GM23248 (cell line): Measurements from ENCODE around the gene NCK2. TPM values are rescaled to one million over a fixed set of nuclear protein-coding genes. Genes with fewer than 3 reads are reported as not detected.
A peak's percentile ranks its signal among the peaks of the same experiment; 100 is the strongest.

Source experiments
- DNase-seq: peaks from one replicate; pipeline ENCODE4 v3.0.0-alpha.2; 2015
- H2AFZ ChIP-seq: fragments of 200-600 bp; sonication (generic); 2 replicates; pipeline ENCODE4 v1.6.1; 2016; ENCODE audit warnings: antibody characterized with exemption
- H3F3A ChIP-seq: fragments of 200-600 bp; sonication (generic); 2 replicates; pipeline ENCODE4 v1.6.1; 2016; ENCODE audit warnings: mild to moderate bottlenecking, antibody characterized with exemption, mixed run types; ENCODE audit not compliant: insufficient read depth
- H3K27ac ChIP-seq: fragments of 200-600 bp; sonication (generic); 2 replicates; pipeline ENCODE4 v1.5.1; 2016; ENCODE audit warnings: mild to moderate bottlenecking
- H3K27me3 ChIP-seq: fragments of 200-600 bp; sonication (generic); replicated peaks from 2 replicates; pipeline ENCODE4 v1.6.1; 2016; ENCODE audit warnings: mild to moderate bottlenecking; ENCODE audit not compliant: insufficient read depth
- H3K36me3 ChIP-seq: fragments of 200-600 bp; sonication (generic); 2 replicates; pipeline ENCODE4 v1.6.1; 2016; ENCODE audit warnings: low read depth, mild to moderate bottlenecking
- H3K4me1 ChIP-seq: fragments of 200-600 bp; sonication (generic); 2 replicates; pipeline ENCODE4 v1.6.1; 2016; ENCODE audit warnings: mild to moderate bottlenecking; ENCODE audit not compliant: insufficient read depth
- H3K4me2 ChIP-seq: fragments of 200-600 bp; sonication (generic); one replicate; pipeline ENCODE4 v1.6.1; 2016; ENCODE audit warnings: mild to moderate bottlenecking; ENCODE audit not compliant: unreplicated experiment
- H3K4me3 ChIP-seq: fragments of 200-600 bp; sonication (generic); 2 replicates; pipeline ENCODE4 v1.5.1; 2016; ENCODE audit warnings: mild to moderate bottlenecking
- H3K79me2 ChIP-seq: fragments of 200-600 bp; sonication (generic); 2 replicates; pipeline ENCODE4 v1.6.1; 2016; ENCODE audit warnings: mild to moderate bottlenecking; ENCODE audit not compliant: insufficient read depth
- H3K9ac ChIP-seq: fragments of 200-600 bp; sonication (generic); 2 replicates; pipeline ENCODE4 v1.6.1; 2016; ENCODE audit warnings: mild to moderate bottlenecking
- H3K9me2 ChIP-seq: fragments of 200-600 bp; sonication (generic); 2 replicates; pipeline ENCODE4 v1.6.1; 2016; ENCODE audit warnings: mixed run types, mild to moderate bottlenecking, moderate library complexity; ENCODE audit not compliant: insufficient read depth
- H3K9me3 ChIP-seq: fragments of 200-600 bp; sonication (generic); one replicate; pipeline ENCODE4 v1.6.1; 2017; ENCODE audit warnings: low read depth
- H4K20me1 ChIP-seq: fragments of 200-600 bp; sonication (generic); 2 replicates; pipeline ENCODE4 v1.6.0; 2016; ENCODE audit not compliant: insufficient read depth
- EZH2 ChIP-seq: fragments of 200-600 bp; sonication (generic); IDR thresholded peaks from 2 replicates; pipeline ENCODE4 v1.6.1; 2018; ENCODE audit warnings: antibody characterized with exemption, mild to moderate bottlenecking; ENCODE audit not compliant: insufficient read depth, poor library complexity, severe bottlenecking
- EZH2phosphoT487 ChIP-seq: fragments of 200-600 bp; sonication (generic); IDR thresholded peaks from 2 replicates; pipeline ENCODE4 v1.6.1; 2018; ENCODE audit warnings: antibody characterized with exemption, moderate library complexity, mild to moderate bottlenecking, low read depth; ENCODE audit not compliant: insufficient read depth
- WGBS, 2 experiments: methylation state at CpG; one replicate each; pipeline ENCODE4 v1.1.6; 2015 to 2017; ENCODE audit warnings: low lambda C conversion rate in 2 of 2, low coverage in 1 of 2; ENCODE audit errors: missing lambda C conversion rate in 2 of 2; 5-methylcytosine and 5-hydroxymethylcytosine counted together
- in situ Hi-C: fragments of 300-500 bp; cut with MboI; formaldehyde crosslinking; loops from 2 replicates; pipeline ENCODE4 v1.15.0; 2020
- polyA plus RNA-seq: library from polyadenylated mRNA; unstranded; fragments of >200 nt; fragmentation: Nextera tagmentation; extraction: Ambion mirVana; gene quantifications from 2 replicates; pipeline ENCODE4 v1.2.1, GENCODE V29; 2016
- total RNA-seq: library from RNA; depleted of rRNA; stranded (reverse); fragments of >200 nt; shearing (Covaris generic); gene quantifications from 2 replicates; pipeline ENCODE4 v1.2.3, GENCODE V29; 2014

Gene NCK2
- total and polyA plus RNA-seq, 2 experiments from 2014 or later, result 5.1 to 25.2 TPM

DNA sequence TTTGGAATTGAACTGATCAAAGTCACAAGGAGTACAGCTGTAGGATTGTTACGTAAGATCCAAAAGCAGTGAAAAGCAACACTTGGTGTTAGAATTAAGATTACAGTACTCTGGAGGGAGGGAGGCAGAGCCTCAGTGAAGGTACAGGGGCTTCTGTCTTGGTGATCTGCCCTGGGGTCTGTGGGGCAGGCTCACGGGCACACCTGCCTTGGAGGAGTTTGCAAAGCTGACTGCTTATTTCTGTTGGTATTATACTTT lies 114.9 kb downstream of the NCK2 start:
- Histone ChIP-seq H3K9ac (no peak overlapping the region), H3K4me1 (no peaks in the 10 kb centered on the region), H3K27me3 (no peaks in the 10 kb centered on the region), H3K36me3 (no peaks in the 10 kb centered on the region; the same call in 1 of the 2 replicates), H3K4me2 (no peak overlapping the region), H3K4me3 (no peak overlapping the region), H3K9me2 (no peaks in the 10 kb centered on the region), H3K9me3 (no peaks in the 10 kb centered on the region), H4K20me1 (no peaks in the 10 kb centered on the region), H3K27ac (no peak overlapping the region), H2AFZ (no peak overlapping the region), H3K79me2 (0 out of 2 replicates have a peak, but pooled peaks cover 9% of the 10 kb centered on the region), H3F3A (no peaks in the 10 kb centered on the region)
- 100% methylated on average over 2 of the region's 2 CpGs for WGBS, 2 experiments
- DNase-seq, result no peak
- in situ Hi-C loops, result no loop called here
- TF ChIP-seq EZH2phosphoT487 (no peak), EZH2 (no peak)

DNA sequence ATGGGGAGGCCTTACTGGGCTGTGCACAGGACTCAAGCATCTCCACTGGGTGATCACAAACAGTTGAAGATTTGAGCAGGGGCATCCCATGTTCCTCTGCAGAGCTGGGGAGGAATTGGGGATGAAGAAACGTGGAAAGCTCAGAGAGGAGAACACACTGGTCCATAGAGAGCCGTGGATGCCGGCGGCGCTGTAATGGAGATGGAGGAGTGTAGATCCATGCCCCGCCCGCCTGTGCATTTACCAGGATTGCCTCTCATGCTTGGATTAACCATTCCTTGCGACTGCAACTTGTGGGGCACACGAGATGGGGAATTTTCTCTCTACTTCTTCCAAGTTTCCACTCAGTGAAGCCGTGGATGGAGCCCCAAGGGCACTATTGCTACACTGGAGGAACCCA lies 115.9 kb downstream of the NCK2 start:
- in situ Hi-C loops, result no loop called here
- 0 out of 2 replicates have a peak, but pooled peaks cover 9% of the 10 kb centered on the region for H3K79me2 ChIP-seq
- no peaks in the 10 kb centered on the region for H3K9me2 ChIP-seq
- no peaks in the 10 kb centered on the region for H3F3A ChIP-seq
- no peaks in the 10 kb centered on the region for H3K36me3 ChIP-seq
- H3K9ac ChIP-seq, result no peak overlapping the region
- H3K9me3 ChIP-seq, result no peaks in the 10 kb centered on the region
- H4K20me1 ChIP-seq, result no peaks in the 10 kb centered on the region
- H3K27ac ChIP-seq, result no peak overlapping the region
- no peak overlapping the region for H3K4me2 ChIP-seq
- 96% methylated on average over 10 of the region's 10 CpGs for WGBS, 2 experiments
- TF ChIP-seq EZH2 (no peak), EZH2phosphoT487 (no peak)
- no peak overlapping the region for H3K4me3 ChIP-seq
- peaks cover 5% of the 10 kb centered on the region for H3K4me1 ChIP-seq
- DNase-seq, result no peak
- H3K27me3 ChIP-seq, result no peaks in the 10 kb centered on the region
- no peak overlapping the region for H2AFZ ChIP-seq

DNA sequence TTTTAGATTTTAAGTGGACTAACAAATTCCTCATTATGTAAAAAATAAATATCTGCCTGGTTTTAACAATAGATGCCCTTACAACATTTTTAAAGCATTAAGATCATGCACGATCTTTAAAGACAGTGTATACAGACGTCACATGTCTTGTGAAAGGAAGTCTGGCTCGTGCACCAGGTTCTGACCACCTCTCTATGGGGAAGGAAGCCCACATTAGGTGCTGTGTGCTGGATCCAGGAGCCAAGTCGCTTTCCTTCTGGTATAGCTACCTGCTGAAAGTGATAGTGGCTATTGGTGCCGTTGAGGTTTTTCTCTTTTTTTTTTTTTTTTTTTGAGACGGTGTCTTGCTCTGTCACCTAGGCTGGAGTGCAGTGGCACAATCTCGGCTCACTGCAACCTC lies 116.5 kb downstream of the NCK2 start:
- no peaks in the 10 kb centered on the region for H4K20me1 ChIP-seq
- H3K4me2 ChIP-seq, result no peak overlapping the region
- in situ Hi-C loops, result no loop called here
- H3K27ac ChIP-seq, result no peak overlapping the region
- H3K9me3 ChIP-seq, result no peaks in the 10 kb centered on the region
- no peaks in the 10 kb centered on the region for H3K36me3 ChIP-seq
- H3K27me3 ChIP-seq, result no peaks in the 10 kb centered on the region
- no peak overlapping the region for H3K4me3 ChIP-seq
- H3K9me2 ChIP-seq, result no peaks in the 10 kb centered on the region
- DNase-seq, result no peak
- H3F3A ChIP-seq, result 0 out of 2 replicates have a peak, but pooled peaks cover under 1% of the 10 kb centered on the region
- 80 to 93% methylated on average over 5 to 7 of the region's 7 CpGs for WGBS, 2 experiments
- H2AFZ ChIP-seq, result no peak overlapping the region
- 0 out of 2 replicates have a peak, but pooled peaks cover 9% of the 10 kb centered on the region for H3K79me2 ChIP-seq
- no peak overlapping the region for H3K9ac ChIP-seq
- no peak for TF ChIP-seq EZH2phosphoT487
- no peak for TF ChIP-seq EZH2
- H3K4me1 ChIP-seq, result peaks cover 9% of the 10 kb centered on the region

DNA sequence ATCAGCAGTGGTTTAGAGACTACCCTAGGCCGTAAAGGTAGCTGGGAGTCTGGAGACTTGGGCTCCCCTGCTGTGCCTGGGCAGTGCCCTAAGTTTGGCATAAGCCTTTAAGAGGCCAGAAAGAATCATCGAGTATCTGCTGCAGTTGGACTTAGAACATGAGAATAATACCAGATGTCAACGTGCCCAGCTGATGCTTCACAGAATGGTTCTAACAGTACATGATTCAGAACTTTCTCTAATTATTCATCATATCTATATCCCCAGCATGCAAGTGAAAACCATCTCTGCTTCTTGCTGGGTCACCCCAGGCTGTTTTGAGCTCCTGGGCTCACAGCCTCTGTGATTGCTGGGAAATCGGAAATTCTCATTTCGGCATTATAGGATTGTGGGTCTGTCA lies 118.1 kb downstream of the NCK2 start:
- WGBS, 2 experiments, result 63 to 66% methylated on average over 5 of the region's 5 CpGs
- Histone ChIP-seq H3K27ac (no peak overlapping the region), H3K4me3 (no peak overlapping the region), H3K4me2 (no peak overlapping the region), H3K9me2 (no peaks in the 10 kb centered on the region), H3K79me2 (peaks cover 9% of the 10 kb centered on the region; the same call in 1 of the 2 replicates), H3K9ac (no peak overlapping the region), H3K9me3 (no peaks in the 10 kb centered on the region), H3F3A (peaks cover 12% of the 10 kb centered on the region; the same call in 1 of the 2 replicates), H3K36me3 (no peaks in the 10 kb centered on the region), H4K20me1 (no peaks in the 10 kb centered on the region), H3K27me3 (no peaks in the 10 kb centered on the region), H3K4me1 (peaks cover 18% of the 10 kb centered on the region), H2AFZ (no peak overlapping the region)
- TF ChIP-seq EZH2 (no peak), EZH2phosphoT487 (no peak)
- in situ Hi-C loops, result no loop called here
- DNase-seq, result peak; percentile 16

DNA sequence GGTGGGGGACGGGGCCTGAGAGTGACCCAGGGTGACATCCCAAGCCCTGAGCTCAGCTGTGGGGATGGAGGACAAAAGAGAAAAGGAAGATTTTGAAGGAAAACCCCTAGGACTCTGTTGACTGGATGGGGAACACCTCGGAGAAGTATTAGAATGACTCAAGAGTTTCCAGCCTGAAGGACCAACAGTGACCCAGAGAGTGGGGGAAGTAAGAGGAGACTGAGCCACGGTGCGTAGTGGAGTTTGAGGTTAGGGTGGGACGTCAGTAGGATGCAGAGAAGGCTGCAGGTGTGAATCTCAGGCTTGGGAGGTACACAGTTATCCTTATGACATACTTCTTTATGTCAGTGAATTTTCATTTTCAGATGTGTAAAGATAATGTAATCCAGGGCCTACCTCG lies 119.5 kb downstream of the NCK2 start:
- Histone ChIP-seq H3K4me2 (no peak overlapping the region), H3K36me3 (no peaks in the 10 kb centered on the region), H3K4me3 (no peak overlapping the region), H3K27ac (no peak overlapping the region), H2AFZ (no peak overlapping the region), H3K9ac (no peak overlapping the region), H3F3A (peaks cover 12% of the 10 kb centered on the region; the same call in 1 of the 2 replicates), H3K27me3 (no peaks in the 10 kb centered on the region), H3K79me2 (peaks cover 19% of the 10 kb centered on the region), H4K20me1 (no peaks in the 10 kb centered on the region), H3K9me3 (no peaks in the 10 kb centered on the region), H3K9me2 (no peaks in the 10 kb centered on the region), H3K4me1 (peaks cover 18% of the 10 kb centered on the region)
- TF ChIP-seq EZH2phosphoT487 (no peak), EZH2 (no peak)
- no peak for DNase-seq
- WGBS, 2 experiments, result 97 to 98% methylated on average over 6 of the region's 6 CpGs
- in situ Hi-C loops, result no loop called here
